Body of pancreas (tissue), 4 donors: ENCODE results near the gene NAPG. TPM values are rescaled to one million over a fixed set of nuclear protein-coding genes. Genes with fewer than 3 reads are reported as not detected.

Experiments
- ATAC-seq: fragments of 150-250 bp; one replicate; pipeline ENCODE4 v1.9.1; 2016
- DNase-seq, 4 donors: peaks; one replicate each; pipeline ENCODE4 v3.0.0-alpha.2; 2019
- H3K27ac ChIP-seq, 4 donors: fragments of 200-600 bp; sonication (generic); 1 replicate in 3 of 4; 2 replicates in 1 of 4; pipeline versions ENCODE4 v1.5.1 to v1.6.1; 2016 to 2019; ENCODE audit warnings: mild to moderate bottlenecking in 1 of 4, mixed read lengths in 1 of 4, moderate library complexity in 1 of 4
- H3K27me3 ChIP-seq, 2 donors: fragments of 200-600 bp; sonication (generic); one replicate each; pipeline ENCODE4 v1.6.0; 2016; ENCODE audit warnings: mild to moderate bottlenecking in 1 of 2
- H3K36me3 ChIP-seq, 2 donors: fragments of 200-600 bp; sonication (generic); replicated peaks in 1 of 2; 2 replicates each; pipeline ENCODE4 v1.5.1; 2016; ENCODE audit warnings: low read depth in 2 of 2; ENCODE audit not compliant: insufficient read depth in 1 of 2
- H3K4me1 ChIP-seq: fragments of 200-600 bp; sonication (generic); one replicate; pipeline ENCODE4 v1.6.0; 2016
- H3K4me3 ChIP-seq, 2 donors: fragments of 200-600 bp; sonication (generic); 1 replicate in 1 of 2; 2 replicates in 1 of 2; pipeline ENCODE4 v1.5.1; 2016 to 2019
- H3K9me3 ChIP-seq, 3 donors: fragments of 200-600 bp; sonication (generic); 1 replicate in 2 of 3; 2 replicates in 1 of 3; pipeline ENCODE4 v1.5.1; 2016
- CTCF ChIP-seq, 7 experiments: fragments of 450-650 bp in 4 of 7; fragments of 200-600 bp in 3 of 7; sonication (generic) in 3 of 7; IDR thresholded peaks; one replicate each; pipeline ENCODE4 v1.5.1; 2016 to 2019; ENCODE audit warnings: antibody characterized with exemption in 7 of 7
- POLR2A ChIP-seq, 3 donors: fragments of 450-650 bp; IDR thresholded peaks; one replicate each; pipeline ENCODE4 v1.6.1; 2016; ENCODE audit warnings: antibody characterized with exemption in 3 of 3, mild to moderate bottlenecking in 2 of 3
- WGBS, 2 donors: methylation state at CpG; one replicate each; pipeline ENCODE4 v1.1.5; 2017; 5-methylcytosine and 5-hydroxymethylcytosine counted together
- intact Hi-C: fragments of 100-400 bp; cut with DNase I; formaldehyde crosslinking; loops from one replicate; pipeline ENCODE4 v1.15.1; 2023
- total RNA-seq, 2 donors: library from RNA; depleted of rRNA; stranded (reverse); fragments of >200 nt; gene quantifications; one replicate each; pipeline ENCODE4 v1.1.0, GENCODE V29; 2016

The NAPG gene
- total RNA-seq, 2 donors from 2014 or later = 22.4 to 27.5 TPM

- Histone ChIP-seq H3K27ac (no peak overlapping the region), H3K9me3 (peaks cover 0 to 7% (median 0%) of the 10 kb centered on the region in 3 donors), H3K4me1 (no peaks in the 10 kb centered on the region), H3K36me3 (no peaks in the 10 kb centered on the region), H3K4me3 (no peak overlapping the region), H3K27me3 (no peaks in the 10 kb centered on the region)
- TF ChIP-seq POLR2A (IDR thresholded peaks at IDR 0.05) = no peak
- no peak for TF ChIP-seq CTCF (IDR thresholded peaks at IDR 0.05)
- ATAC-seq (no peak), DNase-seq (no peak)
- intact Hi-C loops = no loop called here
These were observed 17.2 kb upstream of the NAPG start for GRCh38 chr18:10508591-10508990.

GRCh38 chr18:10511236-10511635 lies 14.6 kb upstream of the NAPG start:
- DNase-seq (no peak), ATAC-seq (no peak)
- intact Hi-C loops = no loop called here
- 55 to 67% methylated on average over 2 of the region's 2 CpGs for WGBS, 2 donors
- no peak overlapping the region for H3K4me3 ChIP-seq
- no peak for TF ChIP-seq POLR2A (IDR thresholded peaks at IDR 0.05)
- TF ChIP-seq CTCF (IDR thresholded peaks at IDR 0.05) = no peak
- no peak overlapping the region for H3K27ac ChIP-seq
- H3K27me3 ChIP-seq = no peaks in the 10 kb centered on the region
- H3K4me1 ChIP-seq = no peaks in the 10 kb centered on the region
- H3K9me3 ChIP-seq = peaks cover 0 to 7% (median 0%) of the 10 kb centered on the region in 3 donors
- no peaks in the 10 kb centered on the region for H3K36me3 ChIP-seq

GRCh38 chr18:10514082-10514481 lies 11.7 kb upstream of the NAPG start:
- intact Hi-C loops = no loop called here
- Histone ChIP-seq H3K36me3 (no peaks in the 10 kb centered on the region), H3K4me1 (peaks cover 8% of the 10 kb centered on the region), H3K27ac (no peak overlapping the region), H3K4me3 (no peak overlapping the region), H3K27me3 (no peaks in the 10 kb centered on the region), H3K9me3 (no peaks in the 10 kb centered on the region)
- 56 to 58% methylated on average over 3 of the region's 3 CpGs for WGBS, 2 donors
- no peak for ATAC-seq
- TF ChIP-seq CTCF (IDR thresholded peaks at IDR 0.05) (no peak), POLR2A (IDR thresholded peaks at IDR 0.05) (no peak)
- DNase-seq = no peak

GRCh38 chr18:10514601-10515000 lies 11.2 kb upstream of the NAPG start:
- Histone ChIP-seq H3K27ac (no peak overlapping the region), H3K9me3 (no peaks in the 10 kb centered on the region), H3K4me3 (no peak overlapping the region), H3K36me3 (no peaks in the 10 kb centered on the region), H3K27me3 (no peaks in the 10 kb centered on the region), H3K4me1 (peaks cover 13% of the 10 kb centered on the region)
- intact Hi-C loops = no loop called here
- no peak for TF ChIP-seq POLR2A (IDR thresholded peaks at IDR 0.05)
- TF ChIP-seq CTCF (IDR thresholded peaks at IDR 0.05) = no peak
- ATAC-seq (no peak), DNase-seq (no peak)

GRCh38 chr18:10515456-10515855 lies 10.4 kb upstream of the NAPG start:
- H3K4me1 ChIP-seq = peaks cover 19% of the 10 kb centered on the region
- DNase-seq (no peak), ATAC-seq (no peak)
- 50 to 54% methylated on average over 4 of the region's 4 CpGs for WGBS, 2 donors
- H3K9me3 ChIP-seq = no peaks in the 10 kb centered on the region
- no peaks in the 10 kb centered on the region for H3K27me3 ChIP-seq
- H3K36me3 ChIP-seq = no peaks in the 10 kb centered on the region
- intact Hi-C loops = loop anchor here (5.0 kb wide), 1 partner anchor 548 kb away; no protein-coding TSS in a partner anchor
- TF ChIP-seq POLR2A (IDR thresholded peaks at IDR 0.05) (no peak), CTCF (IDR thresholded peaks at IDR 0.05) (no peak)
- no peak overlapping the region for H3K4me3 ChIP-seq
- H3K27ac ChIP-seq = no peak overlapping the region
